Keratinocyte (primary cell): ENCODE measurements around the gene RFC2.

Source experiments
- EZH2 ChIP-seq: IDR thresholded peaks from one replicate; pipeline ENCODE4 v1.6.1; 2012; ENCODE audit warnings: inconsistent platforms, mild to moderate bottlenecking, low read length, moderate library complexity
- TF ChIP-seq, protein P1 (sequence below), 3 experiments: IDR thresholded peaks in 1 of 3; conservative IDR thresholded peaks in 1 of 3; optimal IDR thresholded peaks in 1 of 3; 2 replicates in 2 of 3; 3 replicates in 1 of 3; pipeline versions ENCODE3 to v1.5.1; 2011; ENCODE audit warnings: low read length in 3 of 3, mild to moderate bottlenecking in 3 of 3, moderate library complexity in 2 of 3, control low read depth in 1 of 3, inconsistent platforms in 1 of 3; ENCODE audit not compliant: insufficient read depth in 2 of 3; ENCODE audit errors: extremely low read depth in 1 of 3

DNA sequence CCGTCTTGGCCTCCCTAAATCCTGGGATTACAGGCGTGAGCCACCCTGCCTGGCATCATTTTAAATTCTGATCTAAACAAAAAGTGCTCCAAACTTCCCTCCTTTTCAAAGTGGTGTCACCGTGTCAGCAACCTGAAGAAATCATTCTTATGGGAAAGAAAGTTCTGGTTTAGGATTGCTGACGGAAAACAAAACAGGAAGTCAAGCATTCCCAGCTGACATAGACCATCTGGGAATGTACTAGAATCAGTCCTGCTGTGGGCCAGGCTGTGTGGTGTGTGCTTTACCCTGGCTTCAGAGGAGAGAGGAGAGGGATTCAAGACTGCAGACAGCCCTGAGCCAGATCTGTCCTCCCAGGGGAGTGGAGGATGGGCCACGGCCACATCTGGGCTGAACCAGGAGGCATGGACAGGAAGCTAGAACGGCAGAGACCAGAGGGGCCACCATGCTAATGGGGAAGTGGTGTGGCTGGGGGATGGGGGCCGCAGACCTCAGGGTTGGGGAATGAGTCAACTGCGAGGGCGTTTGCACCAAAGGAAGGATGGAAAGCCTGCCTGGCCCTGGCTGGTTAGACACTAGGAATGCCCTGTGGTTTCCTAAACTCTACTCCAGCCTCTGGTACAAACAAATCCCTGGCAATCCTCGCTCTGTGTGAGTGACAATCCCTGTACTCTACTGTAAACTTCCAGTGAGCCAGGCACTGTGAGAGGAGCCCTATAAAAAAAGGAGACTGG is 18.3 kb upstream of the RFC2 start:
- TF ChIP-seq, protein P1, sequence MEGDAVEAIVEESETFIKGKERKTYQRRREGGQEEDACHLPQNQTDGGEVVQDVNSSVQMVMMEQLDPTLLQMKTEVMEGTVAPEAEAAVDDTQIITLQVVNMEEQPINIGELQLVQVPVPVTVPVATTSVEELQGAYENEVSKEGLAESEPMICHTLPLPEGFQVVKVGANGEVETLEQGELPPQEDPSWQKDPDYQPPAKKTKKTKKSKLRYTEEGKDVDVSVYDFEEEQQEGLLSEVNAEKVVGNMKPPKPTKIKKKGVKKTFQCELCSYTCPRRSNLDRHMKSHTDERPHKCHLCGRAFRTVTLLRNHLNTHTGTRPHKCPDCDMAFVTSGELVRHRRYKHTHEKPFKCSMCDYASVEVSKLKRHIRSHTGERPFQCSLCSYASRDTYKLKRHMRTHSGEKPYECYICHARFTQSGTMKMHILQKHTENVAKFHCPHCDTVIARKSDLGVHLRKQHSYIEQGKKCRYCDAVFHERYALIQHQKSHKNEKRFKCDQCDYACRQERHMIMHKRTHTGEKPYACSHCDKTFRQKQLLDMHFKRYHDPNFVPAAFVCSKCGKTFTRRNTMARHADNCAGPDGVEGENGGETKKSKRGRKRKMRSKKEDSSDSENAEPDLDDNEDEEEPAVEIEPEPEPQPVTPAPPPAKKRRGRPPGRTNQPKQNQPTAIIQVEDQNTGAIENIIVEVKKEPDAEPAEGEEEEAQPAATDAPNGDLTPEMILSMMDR (optimal IDR thresholded peaks at IDR 0.05 in 1 of 3, IDR thresholded peaks at IDR 0.05 in 1 of 3, conservative IDR thresholded peaks at IDR 0.05 in 1 of 3; ENCODE audit: extremely low read depth in 1 of 3, insufficient read depth in 2 of 3, low read length in 3 of 3), result no peak
- TF ChIP-seq EZH2, result no peak
